HCT116 (cell line): Measurements from ENCODE around the gene ITSN1. TPM values are rescaled to one million over a fixed set of nuclear protein-coding genes. Genes with fewer than 3 reads are reported as not detected.

Experiments used
- ATAC-seq: fragments of 200-7000 bp; cut with Tn5 transposase; 2 replicates; pipeline ENCODE4 v1.9.1; 2020; ENCODE audit warnings: mild to moderate bottlenecking, moderate library complexity
- BruUV-seq: library from RNA; stranded (reverse); fragments of 400-500 nt; replicated peaks from 2 replicates; lab custom pipeline; 2021; lab: Mats Ljungman, UMichigan
- CTCF ChIA-PET: fragments of 300-600 bp; sonication (Branson Sonifier 250); formaldehyde crosslinking; loops from one replicate; lab custom pipeline; 2021; ENCODE audit warnings: antibody characterized with exemption; lab: Charles Lee
- POLR2A ChIA-PET: fragments of 300-600, 350-600 bp; sonication (Branson Sonifier 250); formaldehyde crosslinking; loops from one replicate; lab custom pipeline; 2021; ENCODE audit warnings: antibody characterized with exemption; lab: Charles Lee
- RAD21 ChIA-PET, 2 experiments: fragments of 300-600 bp; sonication (Branson Sonifier 250); formaldehyde crosslinking; loops; one replicate each; lab custom pipeline; 2023; ENCODE audit warnings: low total read pairs in 2 of 2; ENCODE audit not compliant: uncharacterized antibody in 2 of 2, unreplicated experiment in 2 of 2, low non-redundant PET in 1 of 2; lab: Charles Lee
- DNase-seq: peaks from one replicate; pipeline ENCODE4 v3.0.0-alpha.2; 2010; ENCODE audit warnings: low read depth, low spot score
- H2AFZ ChIP-seq: fragments of 200-600 bp; shearing (Covaris generic), sonication (generic); 2 replicates; pipeline ENCODE4 v1.6.1; 2017; ENCODE audit warnings: low read depth, mixed run types, mixed read lengths, antibody characterized with exemption, low read length; ENCODE audit not compliant: poor library complexity, severe bottlenecking
- H3K27ac ChIP-seq: 2 replicates; pipeline ENCODE4 v1.5.1; 2012; ENCODE audit warnings: low read depth, low read length
- H3K27me3 ChIP-seq: fragments of 200-600 bp; sonication (generic); 2 replicates; pipeline ENCODE4 v1.6.1; 2016; ENCODE audit warnings: mixed run types, low read length, mixed read lengths; ENCODE audit not compliant: insufficient read depth
- H3K36me3 ChIP-seq, 2 experiments: fragments of 200-500 bp in 1 of 2; fragments of 200-600 bp in 1 of 2; sonication (Bioruptor generic) in 1 of 2; sonication (generic) in 1 of 2; 2 replicates each; pipeline versions ENCODE4 v1.5.1 to v1.6.1; 2014 to 2016; ENCODE audit warnings: low read length in 2 of 2, inconsistent platforms in 1 of 2, mixed read lengths in 1 of 2, mixed run types in 1 of 2; ENCODE audit not compliant: insufficient read depth in 2 of 2, control insufficient read depth in 1 of 2
- H3K4me1 ChIP-seq, 2 experiments: fragments of 200-600 bp in 1 of 2; sonication (generic) in 1 of 2; 2 replicates each; pipeline versions ENCODE4 v1.5.1 to v1.6.1; 2012 to 2017; ENCODE audit warnings: low read length in 2 of 2, inconsistent platforms in 1 of 2, mild to moderate bottlenecking in 1 of 2, mixed read lengths in 1 of 2, mixed run types in 1 of 2, moderate library complexity in 1 of 2; ENCODE audit not compliant: insufficient read depth in 2 of 2, control insufficient read depth in 1 of 2
- H3K4me2 ChIP-seq: fragments of 200-600 bp; sonication (generic); 2 replicates; pipeline ENCODE4 v1.6.1; 2017; ENCODE audit warnings: mixed run types, low read length, mixed read lengths
- H3K4me3 ChIP-seq, 2 experiments: fragments of 200-600 bp in 1 of 2; sonication (generic) in 1 of 2; replicated peaks in 1 of 2; 2 replicates each; pipeline ENCODE4 v1.5.1; 2011 to 2016; ENCODE audit warnings: low read length in 2 of 2, control low read depth in 1 of 2, low read depth in 1 of 2, mild to moderate bottlenecking in 1 of 2, mixed read lengths in 1 of 2, mixed run types in 1 of 2
- H3K79me2 ChIP-seq: fragments of 200-600 bp; sonication (generic); 2 replicates; pipeline ENCODE4 v1.6.1; 2017; ENCODE audit warnings: mild to moderate bottlenecking, mixed run types, low read length, moderate library complexity, mixed read lengths; ENCODE audit not compliant: insufficient read depth
- H3K9ac ChIP-seq: fragments of 200-600 bp; sonication (generic); 2 replicates; pipeline ENCODE4 v1.6.1; 2016; ENCODE audit warnings: low read length, mixed read lengths
- H3K9me2 ChIP-seq: fragments of 200-600 bp; sonication (generic), shearing (Covaris generic); 2 replicates; pipeline ENCODE4 v1.6.1; 2017; ENCODE audit warnings: mixed run types, mild to moderate bottlenecking, moderate library complexity; ENCODE audit not compliant: insufficient read depth
- H3K9me3 ChIP-seq, 2 experiments: fragments of 200-500 bp in 1 of 2; fragments of 200-600 bp in 1 of 2; sonication (Bioruptor generic) in 1 of 2; sonication (generic) in 1 of 2; 2 replicates each; pipeline ENCODE4 v1.6.1; 2014 to 2017; ENCODE audit warnings: low read length in 2 of 2, mixed read lengths in 2 of 2, inconsistent platforms in 1 of 2, low read depth in 1 of 2, mild to moderate bottlenecking in 1 of 2, mixed run types in 1 of 2, moderate library complexity in 1 of 2; ENCODE audit not compliant: control insufficient read depth in 1 of 2, insufficient read depth in 1 of 2
- H4K20me1 ChIP-seq: fragments of 200-600 bp; sonication (generic), shearing (Covaris generic); 2 replicates; pipeline ENCODE4 v1.6.1; 2017; ENCODE audit warnings: mixed run types, mild to moderate bottlenecking, moderate library complexity; ENCODE audit not compliant: insufficient read depth
- CEBPB ChIP-seq: IDR thresholded peaks from 2 replicates; pipeline ENCODE4 v1.6.1; 2012; ENCODE audit warnings: low read depth
- CTCF ChIP-seq, 3 experiments: fragments of 200-600 bp in 1 of 3; sonication (generic) in 1 of 3; IDR thresholded peaks in 2 of 3; conservative IDR thresholded peaks in 1 of 3; 2 replicates each; pipeline ENCODE4 v1.5.1; 2012 to 2017; ENCODE audit warnings: low read depth in 2 of 3, low read length in 2 of 3, antibody characterized with exemption in 1 of 3, borderline replicate concordance in 1 of 3, control low read depth in 1 of 3, mild to moderate bottlenecking in 1 of 3, mixed read lengths in 1 of 3, mixed run types in 1 of 3, moderate library complexity in 1 of 3; ENCODE audit not compliant: insufficient read depth in 1 of 3
- EGR1 ChIP-seq: IDR thresholded peaks from 2 replicates; pipeline ENCODE4 v1.6.1; 2012; ENCODE audit warnings: low read depth
- ELF1 ChIP-seq: IDR thresholded peaks from 2 replicates; pipeline ENCODE4 v1.6.1; 2012; ENCODE audit warnings: low read depth, borderline replicate concordance
- EZH2 ChIP-seq: fragments of 200-600 bp; sonication (generic); IDR thresholded peaks from 2 replicates; pipeline ENCODE4 v1.6.1; 2017; ENCODE audit warnings: antibody characterized with exemption, mixed run types
- EZH2phosphoT487 ChIP-seq: fragments of 200-600 bp; IDR thresholded peaks from 2 replicates; pipeline ENCODE4 v1.6.1; 2018; ENCODE audit warnings: antibody characterized with exemption, borderline replicate concordance
- FOSL1 ChIP-seq: IDR thresholded peaks from 2 replicates; pipeline ENCODE4 v1.6.1; 2012; ENCODE audit warnings: low read depth
- JUND ChIP-seq: IDR thresholded peaks from 2 replicates; pipeline ENCODE4 v1.6.1; 2012
- POLR2A ChIP-seq: IDR thresholded peaks from 2 replicates; pipeline ENCODE4 v1.7.0; 2011; ENCODE audit warnings: borderline replicate concordance; ENCODE audit not compliant: insufficient read depth, insufficient read length; ENCODE audit errors: extremely low read depth
- POLR2AphosphoS5 ChIP-seq: IDR thresholded peaks from 2 replicates; pipeline ENCODE4 v1.6.1; 2011; ENCODE audit warnings: mild to moderate bottlenecking, low read depth, low read length, moderate library complexity
- RAD21 ChIP-seq: IDR thresholded peaks from 2 replicates; pipeline ENCODE4 v1.6.1; 2012; ENCODE audit warnings: low read depth, mild to moderate bottlenecking
- SIN3A ChIP-seq: IDR thresholded peaks from 2 replicates; pipeline ENCODE4 v1.6.1; 2012; ENCODE audit warnings: low read depth
- SP1 ChIP-seq: IDR thresholded peaks from 2 replicates; pipeline ENCODE4 v1.6.1; 2012; ENCODE audit warnings: low read depth
- SRF ChIP-seq: IDR thresholded peaks from 2 replicates; pipeline ENCODE4 v1.6.1; 2012; ENCODE audit warnings: low read depth
- TCF7L2 ChIP-seq: IDR thresholded peaks from 2 replicates; pipeline ENCODE4 v1.7.0; 2011; ENCODE audit warnings: borderline replicate concordance, inconsistent platforms; ENCODE audit not compliant: insufficient read depth, insufficient read length; ENCODE audit errors: extremely low read depth
- ZNF274 ChIP-seq: fragments of 200-500 bp; sonication (Bioruptor generic); IDR thresholded peaks from 2 replicates; pipeline ENCODE4 v1.6.1; 2014; ENCODE audit warnings: mild to moderate bottlenecking, low read depth, low read length, inconsistent platforms
- intact Hi-C: fragments of 100-400 bp; cut with micrococcal nuclease; formaldehyde crosslinking; loops from 2 replicates; pipeline ENCODE4 v1.10.0; 2022
- total RNA-seq: library from RNA; stranded (reverse); gene quantifications from one replicate; pipeline ENCODE4 v1.2.1, GENCODE V29; 2021; ENCODE audit not compliant: unreplicated experiment

ITSN1 gene
- total RNA-seq, 1 experiment from 2014 or later, result 25.8 TPM

- no peaks in the 10 kb centered on the region for H4K20me1 ChIP-seq
- H3K27me3 ChIP-seq, result no peaks in the 10 kb centered on the region
- POLR2A ChIA-PET, result no interaction called here
- no peak overlapping the region for H3K4me3 ChIP-seq
- DNase-seq, result no peak
- no peak overlapping the region for H3K4me2 ChIP-seq
- no TSS peak for BruUV-seq
- no peaks in the 10 kb centered on the region for H3K36me3 ChIP-seq
- H3K9me2 ChIP-seq, result no peaks in the 10 kb centered on the region
- intact Hi-C loops, result no loop called here
- no peak for ATAC-seq
- H3K9ac ChIP-seq, result no peak overlapping the region
- H3K4me1 ChIP-seq, result peaks cover 9 to 16% of the 10 kb centered on the region in 2 experiments
- CTCF ChIA-PET, result no interaction called here
- H3K27ac ChIP-seq, result no peak overlapping the region
- RAD21 ChIA-PET, result no interaction called here
- peaks cover 43% of the 10 kb centered on the region for H3K79me2 ChIP-seq
- TF ChIP-seq ELF1 (no peak), SIN3A (no peak), SRF (no peak), JUND (no peak), EZH2phosphoT487 (no peak), EGR1 (no peak), SP1 (no peak), ZNF274 (no peak), FOSL1 (no peak), CEBPB (no peak), POLR2AphosphoS5 (no peak), POLR2A (no peak), CTCF (IDR thresholded peaks at IDR 0.05 in 2 of 3, conservative IDR thresholded peaks at IDR 0.05 in 1 of 3; ENCODE audit: borderline replicate concordance in 1 of 3, insufficient read depth in 1 of 3, low read depth in 2 of 3, low read length in 2 of 3) (no peak), RAD21 (no peak), TCF7L2 (no peak), EZH2 (no peak)
- TF ChIP-seq, all 23 proteins: peak for 0
- no peaks in the 10 kb centered on the region for H3K9me3 ChIP-seq
- no peak overlapping the region for H2AFZ ChIP-seq
Measured at GRCh38 chr21:33673473-33673872, 31.2 kb downstream of the ITSN1 start.
